Effector CD4-positive, alpha-beta T cell (primary cell): ENCODE data around the gene KRT10.
"Not testable (repeated sequence)": the region's sequence is repeated elsewhere in the genome, so short reads cannot be mapped to it uniquely, and the experiment has no call there.

Source experiments
- DNase-seq: peaks from one replicate; pipeline ENCODE4 v3.0.0-alpha.2; 2020

The KRT10 gene

DNA sequence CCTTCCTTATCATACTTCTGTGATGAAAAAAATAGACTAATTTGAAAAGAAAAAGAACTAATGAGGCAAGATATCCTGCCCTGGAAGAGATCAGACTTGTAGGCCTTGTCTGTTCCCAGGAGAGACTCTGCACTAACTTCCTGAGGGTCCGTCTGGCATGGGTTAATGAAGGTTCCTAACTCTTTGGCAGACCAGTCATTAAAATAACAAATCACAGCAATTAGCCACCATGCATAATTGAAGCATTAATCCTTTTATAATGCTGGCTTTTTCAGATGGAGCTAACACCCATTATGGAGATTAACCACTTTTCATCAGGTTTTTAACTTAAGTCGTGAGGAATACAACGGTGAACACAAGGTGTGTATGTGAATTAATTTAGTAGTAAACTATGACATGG lies 10.4 kb upstream of the KRT10 start:
- no peak for DNase-seq

DNA sequence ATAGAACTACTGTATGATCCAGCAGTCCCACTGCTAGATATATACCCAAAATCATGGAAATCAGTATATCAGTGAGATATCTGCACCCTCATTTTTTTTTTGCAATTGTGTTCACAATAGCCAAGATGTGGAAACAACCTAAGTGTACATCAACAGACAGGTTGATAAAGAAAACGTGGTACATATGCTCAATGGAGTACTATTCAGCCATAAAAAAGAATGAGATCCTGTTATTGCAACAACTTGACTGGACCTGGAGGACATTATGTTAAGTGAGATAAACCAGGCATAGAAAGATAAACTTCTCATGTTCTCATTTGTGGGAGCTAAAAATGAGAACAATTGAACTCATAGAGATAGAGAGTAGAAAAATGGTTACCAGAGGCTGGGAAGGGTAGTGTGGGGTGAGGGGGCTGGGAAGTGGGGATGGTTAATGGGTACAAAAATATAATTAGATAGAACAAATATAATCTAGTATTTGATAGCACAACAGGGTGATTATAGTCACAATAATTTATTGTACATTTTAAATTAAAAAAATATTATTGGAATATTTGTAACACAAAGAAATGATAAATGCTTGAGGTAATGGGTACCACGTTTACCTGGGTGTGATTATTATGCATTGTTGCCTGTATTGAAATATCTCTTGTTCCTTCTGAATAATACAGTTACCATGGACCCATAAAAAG lies 7.8 kb upstream of the KRT10 start:
- no peak for DNase-seq

DNA sequence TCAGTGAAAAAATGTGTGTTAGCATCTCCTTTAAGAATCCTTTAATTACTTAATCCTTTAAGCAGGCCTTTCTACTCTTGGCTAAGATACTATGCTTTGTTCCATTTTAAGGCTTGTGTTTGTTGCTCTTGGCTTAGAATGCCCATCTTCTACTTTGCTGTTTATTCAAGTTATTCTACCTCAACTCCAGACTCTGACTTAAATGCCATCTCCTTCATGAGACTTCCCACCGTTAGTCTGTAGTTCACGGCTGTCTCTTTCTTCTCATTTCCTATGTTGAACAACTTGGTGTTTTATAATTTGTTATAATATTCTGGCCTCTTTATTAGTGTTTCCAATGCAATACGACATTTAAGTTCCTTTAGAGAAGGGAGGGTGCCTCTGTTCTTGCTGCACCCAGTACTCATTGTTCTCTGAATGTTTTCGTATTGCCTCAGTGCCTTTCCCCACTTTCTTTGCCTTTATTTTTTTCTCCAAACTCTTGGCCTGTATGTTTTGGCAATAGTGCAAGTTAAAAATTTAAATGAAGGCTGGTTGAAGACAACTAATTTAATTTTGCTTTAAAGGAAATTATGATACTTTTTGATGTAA lies 6.1 kb upstream of the KRT10 start:
- no peak for DNase-seq

DNA sequence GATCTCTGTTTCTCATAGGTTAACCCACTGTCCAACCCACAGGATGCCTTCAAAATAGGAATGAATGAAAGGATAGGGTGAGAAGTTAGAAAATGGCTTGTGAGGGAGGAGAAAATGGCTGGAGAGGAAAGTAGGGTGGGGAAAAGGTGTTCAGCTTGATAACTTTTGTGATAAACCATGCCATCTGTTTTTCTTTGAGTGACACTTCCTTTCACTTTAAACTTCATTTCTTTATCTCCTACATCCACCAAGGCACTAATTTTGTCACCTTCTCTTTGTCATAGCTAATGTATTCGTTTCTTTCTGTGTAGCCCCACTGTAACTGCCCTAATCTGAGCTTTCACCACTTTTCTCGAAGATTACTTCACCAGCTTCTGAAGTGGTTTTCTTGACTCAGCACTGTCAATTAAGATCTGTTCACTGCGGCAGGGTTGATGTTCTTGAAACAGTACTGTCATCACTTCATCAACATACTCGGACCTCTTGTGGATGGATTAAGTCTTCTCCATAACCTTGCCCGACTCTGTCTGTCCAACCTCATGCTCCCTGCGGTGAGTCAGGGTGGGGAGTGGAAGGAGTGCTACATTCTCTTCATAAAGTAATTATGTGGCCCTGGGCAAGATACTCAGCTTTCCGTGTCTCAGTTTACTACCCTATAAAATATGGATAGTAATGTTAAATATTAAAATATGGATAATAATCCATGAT lies 5.5 kb upstream of the KRT10 start:
- no peak for DNase-seq

DNA sequence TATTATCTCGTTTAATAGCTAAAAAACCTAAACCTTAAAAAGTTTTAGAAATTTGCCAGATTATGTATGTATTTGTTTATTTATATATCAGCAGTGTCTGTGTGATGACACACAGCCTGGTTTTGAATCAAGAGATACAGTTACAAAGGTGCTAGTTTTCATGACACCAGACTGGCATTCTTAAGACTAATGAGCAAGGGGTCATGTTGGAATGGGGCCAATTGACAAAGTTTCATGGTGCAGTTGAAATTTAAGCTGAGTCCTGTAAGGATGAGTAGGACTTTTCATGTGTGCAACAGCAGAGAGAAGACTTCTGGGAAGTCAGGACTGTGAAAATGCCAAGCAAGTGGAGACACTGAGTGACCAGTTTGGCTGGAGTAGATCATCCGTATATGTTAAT lies 3.2 kb upstream of the KRT10 start:
- no peak for DNase-seq

DNA sequence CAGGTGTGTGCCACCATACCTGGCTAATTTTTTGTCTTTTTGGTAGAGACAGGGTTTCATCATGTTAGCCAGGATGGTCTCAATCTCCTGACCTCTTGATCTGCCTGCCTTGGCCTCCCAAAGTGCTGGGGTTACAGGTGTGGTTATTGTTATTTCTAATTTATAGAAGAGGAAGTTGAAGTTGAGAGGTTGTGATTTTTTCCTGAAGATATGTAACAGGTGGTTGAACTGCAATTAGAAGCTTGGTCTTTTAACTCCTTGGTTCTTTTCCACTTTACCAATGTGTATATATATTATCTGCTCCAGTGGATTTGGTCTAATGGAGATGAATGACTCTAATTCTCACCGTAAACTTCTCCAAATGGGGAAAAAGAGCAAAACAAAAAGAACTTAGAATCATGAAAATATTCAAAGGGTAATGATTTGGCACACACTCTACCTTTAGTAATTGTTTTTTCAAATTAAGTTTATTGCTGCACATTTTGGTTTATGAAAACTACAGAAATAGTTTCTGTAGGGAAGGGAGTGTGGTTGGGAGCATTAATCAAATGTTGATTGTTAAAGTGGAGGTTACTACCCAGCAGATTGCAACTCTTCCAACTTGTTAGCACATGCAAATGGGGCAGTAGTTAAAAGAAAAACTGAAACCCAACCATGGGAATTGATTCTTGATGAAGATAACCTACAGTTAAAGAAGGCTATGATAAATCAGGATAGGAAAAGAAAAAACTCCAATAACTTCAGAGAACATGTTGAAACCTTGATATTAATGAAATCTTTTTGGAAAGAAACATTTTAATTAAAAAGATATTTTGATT lies 1.8 kb upstream of the KRT10 start:
- DNase-seq: no peak

DNA sequence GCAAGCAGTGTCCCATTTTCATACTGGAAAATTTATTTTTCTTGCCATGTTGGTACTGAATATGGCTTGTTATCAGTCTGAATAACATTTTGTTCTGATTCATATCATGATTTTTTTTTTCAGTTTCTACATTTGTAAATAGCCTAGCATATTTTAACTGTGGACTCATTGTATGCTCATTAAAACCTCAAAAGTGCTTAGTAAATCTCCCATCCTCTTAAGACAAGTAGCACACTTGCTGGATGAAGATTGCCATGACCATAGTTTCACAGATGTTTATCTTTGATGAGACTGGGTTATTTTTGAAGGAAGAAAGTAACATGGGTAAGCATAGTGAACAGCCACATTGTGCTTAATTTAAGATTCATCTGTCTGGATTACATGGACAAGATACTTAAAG lies 878 bp downstream of the KRT10 start:
- DNase-seq: no peak

- DNase-seq: no peak
Observed at GRCh38 chr17:40820228-40820838, 2.1 kb downstream of the KRT10 start.

GRCh38 chr17:40819528-40820125 lies 2.8 kb downstream of the KRT10 start:
- no peak for DNase-seq

- DNase-seq: peak; percentile 77
Observed at GRCh38 chr17:40818733-40819527, 3.5 kb downstream of the KRT10 start.

GRCh38 chr17:40818343-40818732 lies 4.1 kb downstream of the KRT10 start:
- DNase-seq: no peak

DNA sequence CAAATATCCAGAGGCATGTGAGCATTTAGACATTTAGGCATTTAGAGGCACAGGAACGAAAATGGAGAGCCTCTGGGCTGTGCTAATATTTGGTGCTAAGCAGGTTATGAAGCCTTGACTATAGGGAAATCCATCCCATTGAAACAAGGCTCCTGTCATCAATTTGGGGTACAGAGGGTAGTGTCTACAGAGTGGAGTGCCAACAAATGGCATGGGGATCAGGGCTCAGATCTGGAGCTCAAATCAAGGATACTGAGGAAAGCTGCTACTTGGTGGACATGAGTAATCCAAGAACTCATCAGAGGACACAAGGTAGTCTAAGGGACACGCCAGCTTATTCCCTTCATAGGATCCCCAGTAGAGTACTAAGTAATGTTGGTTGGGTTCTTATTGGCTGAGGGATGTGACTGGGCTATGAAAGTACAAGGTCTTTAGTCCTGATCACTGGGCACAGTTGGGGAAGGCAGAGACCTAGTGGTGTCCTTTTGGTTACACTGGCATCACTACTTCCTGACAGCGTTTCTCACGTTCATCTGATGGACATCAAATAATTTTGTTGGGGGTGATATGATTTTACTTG lies 5.2 kb downstream of the KRT10 start:
- DNase-seq: no peak

DNA sequence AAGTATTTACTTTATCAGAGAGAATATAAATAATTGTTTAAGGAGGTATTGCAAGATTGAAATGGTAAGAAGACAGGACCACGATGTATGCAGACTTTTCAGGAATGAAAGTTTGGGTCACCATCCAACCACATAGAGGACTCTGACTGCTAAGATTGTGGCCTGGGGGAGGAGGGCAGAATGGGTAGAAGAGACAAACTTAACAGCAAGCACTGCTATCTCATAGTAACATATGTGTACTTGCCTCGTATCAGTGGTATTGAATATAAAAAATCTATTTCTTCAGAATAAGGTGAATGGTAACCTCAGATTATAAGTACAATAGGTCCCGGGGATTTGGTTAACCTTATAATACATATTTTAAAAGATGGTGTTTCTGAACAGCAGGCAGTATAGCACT lies 5.8 kb downstream of the KRT10 start:
- no peak for DNase-seq

- DNase-seq: no peak
Observed at GRCh38 chr17:40815381-40815780, 7.0 kb downstream of the KRT10 start.

GRCh38 chr17:40814657-40815056 lies 7.8 kb downstream of the KRT10 start:
- not testable (repeated sequence) for DNase-seq

DNA sequence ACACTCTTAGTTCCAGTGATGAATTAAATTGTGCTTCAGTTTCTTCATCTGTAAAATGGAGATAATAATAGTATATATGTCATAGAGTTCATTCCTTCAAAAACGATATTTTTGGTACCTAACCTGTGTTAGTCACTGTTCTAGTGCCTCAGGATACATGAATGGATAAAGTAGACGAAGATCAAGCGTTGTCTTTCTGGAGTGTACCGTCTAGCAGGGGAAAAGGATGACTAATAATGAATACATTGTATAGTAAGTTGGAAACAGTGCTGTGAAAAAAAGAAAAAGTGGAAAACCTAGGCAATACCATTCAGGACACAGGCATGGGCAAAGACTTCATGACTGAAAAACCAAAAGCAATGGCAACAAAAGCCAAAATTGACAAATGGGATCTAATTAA lies 8.6 kb downstream of the KRT10 start:
- no peak for DNase-seq

- no peak for DNase-seq
Observed at GRCh38 chr17:40812639-40813038, 9.8 kb downstream of the KRT10 start.

DNA sequence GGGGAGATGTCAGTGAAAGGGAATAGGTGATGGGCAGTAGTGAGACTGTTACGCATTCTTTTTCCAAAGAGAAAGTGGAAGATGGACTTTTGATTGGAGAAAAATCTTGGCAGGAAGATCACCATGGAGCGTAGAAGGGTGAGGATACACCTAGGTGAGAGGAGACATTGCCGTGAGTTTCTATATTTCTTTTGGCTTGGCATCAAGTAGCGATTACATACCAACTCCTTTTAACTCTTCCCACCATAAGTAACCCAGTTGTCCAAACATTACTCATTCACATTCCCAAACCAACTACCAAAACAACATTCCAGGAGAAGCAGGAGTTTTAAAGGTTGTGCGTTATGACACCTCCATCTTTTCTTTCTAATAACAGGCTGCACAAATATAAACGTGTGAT lies 11.9 kb downstream of the KRT10 start:
- DNase-seq: no peak

DNA sequence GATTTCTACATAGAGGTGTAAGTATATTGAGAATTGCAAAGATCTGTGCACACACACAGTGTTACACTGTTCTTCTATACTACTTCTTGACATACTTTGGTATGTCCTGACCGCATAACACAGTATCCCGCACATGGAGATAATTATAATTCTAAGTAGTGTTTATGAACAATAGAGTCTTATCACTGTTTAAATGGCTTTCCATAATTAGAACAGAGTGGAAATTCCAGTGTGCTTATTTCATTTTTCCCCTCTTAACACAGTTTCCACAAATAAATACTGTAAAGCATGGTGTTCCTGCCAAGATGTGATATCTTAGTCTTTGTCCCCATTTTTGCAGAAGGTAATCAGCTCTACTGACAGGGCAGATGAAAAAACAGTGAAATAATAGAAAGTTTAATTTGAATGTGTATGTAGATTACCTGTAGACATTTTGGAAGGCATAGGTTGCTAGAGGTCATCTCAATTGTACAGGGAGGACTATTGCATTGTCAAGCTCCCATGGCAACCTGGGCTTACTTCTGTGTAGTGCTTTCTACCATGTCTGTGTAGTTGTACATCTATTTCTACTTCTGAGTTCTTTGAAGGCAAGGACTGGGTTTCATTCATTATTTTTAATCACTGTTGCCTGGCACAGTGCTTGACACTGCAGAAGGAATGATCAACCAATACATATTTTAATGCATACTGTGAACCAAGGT lies 12.5 kb downstream of the KRT10 start:
- DNase-seq: no peak

- DNase-seq: no peak
Observed at GRCh38 chr17:40806131-40806530, 16.3 kb downstream of the KRT10 start.

- peak; percentile 63 for DNase-seq
Observed at GRCh38 chr17:40803617-40804082, 18.8 kb downstream of the KRT10 start.
